HG02588 (cell line): ENCODE data around the gene DIP2C.

Source experiments
- ATAC-seq: cut with Tn5 transposase; IDR thresholded peaks from one replicate; pipeline ENCODE4 v1.9.1; 2021; ENCODE audit warnings: mild to moderate bottlenecking, moderate library complexity; ENCODE audit not compliant: unreplicated experiment

The DIP2C gene

DNA sequence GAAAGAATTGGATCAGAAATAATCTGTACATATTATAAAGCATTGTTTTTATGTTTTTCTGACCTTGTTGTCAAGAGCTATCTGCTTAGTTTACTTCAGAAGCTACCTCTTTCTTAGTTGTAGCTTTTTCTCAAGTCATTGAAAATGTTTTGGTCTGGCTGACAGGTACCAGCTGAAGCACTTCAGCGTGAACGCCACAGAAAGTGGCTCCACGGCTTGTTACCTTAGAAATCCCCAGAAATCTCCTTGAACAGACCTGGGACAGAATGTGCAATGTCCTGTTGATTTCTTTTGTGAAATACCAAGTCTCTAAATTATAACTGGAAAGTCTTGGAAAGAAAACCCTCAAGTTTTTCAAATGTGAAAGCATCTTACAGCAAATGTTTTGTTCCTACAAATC lies 457.4 kb downstream of the DIP2C start:
- no peak for ATAC-seq

- no peak for ATAC-seq
These were observed 458.7 kb downstream of the DIP2C start for GRCh38 chr10:230758-231157.

DNA sequence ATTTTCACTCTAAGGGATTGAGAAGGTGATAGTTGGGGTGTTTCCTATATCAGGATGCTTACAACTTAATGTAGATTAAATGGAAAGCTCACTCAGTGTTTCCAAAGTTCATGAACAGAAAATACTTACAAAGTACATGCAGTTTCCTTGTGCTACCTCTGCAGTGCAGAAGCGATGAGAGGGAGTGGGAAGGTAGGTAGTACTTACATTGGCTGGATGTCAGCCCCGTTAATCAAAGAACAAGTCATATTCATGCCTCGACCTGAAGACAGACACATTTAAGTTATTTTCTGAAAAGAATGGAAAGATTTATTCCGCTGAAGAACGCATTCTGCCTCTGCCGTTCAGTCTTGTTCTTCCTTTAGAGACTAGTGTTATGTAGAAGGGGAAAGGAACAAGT lies 461.1 kb downstream of the DIP2C start:
- ATAC-seq = no peak

GRCh38 chr10:227014-227413 lies 462.5 kb downstream of the DIP2C start:
- ATAC-seq = no peak

- no peak for ATAC-seq
These were observed 463.4 kb downstream of the DIP2C start for GRCh38 chr10:226018-226417.

DNA sequence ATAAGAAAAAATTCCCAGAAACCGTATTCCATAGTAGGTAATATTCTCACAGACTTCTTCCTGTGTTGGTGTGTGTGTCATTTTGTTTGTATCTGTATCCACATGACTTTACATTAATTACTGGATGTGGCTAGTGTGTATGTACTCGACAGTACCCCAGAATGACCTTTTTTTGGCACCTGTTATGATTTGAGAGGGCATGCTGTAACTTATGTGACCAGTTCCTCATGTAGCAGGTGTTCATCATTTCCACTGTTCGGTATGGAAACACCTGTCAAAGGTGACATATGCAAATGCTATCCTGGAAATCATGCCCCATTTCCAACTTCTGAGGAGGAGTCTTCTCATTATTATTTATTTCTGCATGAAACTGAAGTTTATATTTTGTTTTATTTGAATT lies 464.9 kb downstream of the DIP2C start:
- no peak for ATAC-seq
